NCI-H2196 treated with DMSO at 0.1 percent for 48 hours (cell line): Measurements from ENCODE around the gene CNOT10.
"Not testable (repeated sequence)": the region's sequence is repeated elsewhere in the genome, so short reads cannot be mapped to it uniquely, and the experiment has no call there.

ENCODE experiments used
- DNase-seq: peaks from one replicate; lab custom pipeline; 2025; ENCODE audit not compliant: unreplicated experiment; lab: John Stamatoyannopoulos, UW

Gene CNOT10

GRCh38 chr3:32684800-32685542 lies at the start of gene CNOT10:
Gene CNOT10, plus strand, starts transcription at chr3:32685188. Its CDS starts 273 bp downstream, at chr3:32685461.
- peak; percentile 82 for DNase-seq

GRCh38 chr3:32640939-32641338 lies 44.0 kb upstream of the CNOT10 start:
- no peak for DNase-seq

GRCh38 chr3:32641356-32641755 lies 43.6 kb upstream of the CNOT10 start:
- DNase-seq, result no peak

GRCh38 chr3:32643354-32643753 lies 41.6 kb upstream of the CNOT10 start:
- no peak for DNase-seq

- no peak for DNase-seq
These were observed 41.2 kb upstream of the CNOT10 start for GRCh38 chr3:32643816-32644215.

- no peak for DNase-seq
These were observed 40.6 kb upstream of the CNOT10 start for GRCh38 chr3:32644380-32644779.

- DNase-seq, result no peak
These were observed 38.2 kb upstream of the CNOT10 start for GRCh38 chr3:32646761-32647160.

- not testable (repeated sequence) for DNase-seq
These were observed 32.5 kb upstream of the CNOT10 start for GRCh38 chr3:32652337-32653100.

GRCh38 chr3:32655167-32655566 lies 29.8 kb upstream of the CNOT10 start:
- no peak for DNase-seq

GRCh38 chr3:32660634-32661033 lies 24.4 kb upstream of the CNOT10 start:
- no peak for DNase-seq

GRCh38 chr3:32662647-32663046 lies 22.3 kb upstream of the CNOT10 start:
- DNase-seq, result no peak

GRCh38 chr3:32664630-32665075 lies 20.3 kb upstream of the CNOT10 start:
- not testable (repeated sequence) for DNase-seq

GRCh38 chr3:32667072-32667582 lies 17.9 kb upstream of the CNOT10 start:
- no peak for DNase-seq

GRCh38 chr3:32669226-32669625 lies 15.8 kb upstream of the CNOT10 start:
- not testable (repeated sequence) for DNase-seq

GRCh38 chr3:32673730-32674129 lies 11.3 kb upstream of the CNOT10 start:
- DNase-seq, result not testable (repeated sequence)

- DNase-seq, result no peak
These were observed 9.8 kb upstream of the CNOT10 start for GRCh38 chr3:32675164-32675563.

- no peak for DNase-seq
These were observed 9.3 kb upstream of the CNOT10 start for GRCh38 chr3:32675650-32676049.

- DNase-seq, result no peak
These were observed 3.2 kb upstream of the CNOT10 start for GRCh38 chr3:32681811-32682210.

GRCh38 chr3:32684029-32684799 lies 774 bp upstream of the CNOT10 start:
- DNase-seq, result no peak

GRCh38 chr3:32685543-32686185 lies 676 bp downstream of the CNOT10 start:
- no peak for DNase-seq

- DNase-seq, result no peak
These were observed 1.7 kb downstream of the CNOT10 start for GRCh38 chr3:32686713-32687112.
